Jurkat, Clone E6-1 (cell line): ENCODE data around the gene ACAP3.

Experiments used
- DNase-seq: peaks from one replicate; pipeline ENCODE4 v3.0.0-alpha.2; 2011; ENCODE audit warnings: low read depth, low spot score
- H3K4me3 ChIP-seq: 2 replicates; pipeline ENCODE4 v1.5.1; 2011; ENCODE audit warnings: mild to moderate bottlenecking, low read length, control low read depth, moderate library complexity

The ACAP3 gene

GRCh38 chr1:1275836-1276235 lies 31.9 kb downstream of the ACAP3 start:
- no peak for DNase-seq
- no peak overlapping the region for H3K4me3 ChIP-seq

GRCh38 chr1:1274931-1275431 lies 32.7 kb downstream of the ACAP3 start:
- H3K4me3 ChIP-seq, result peak overlapping the region; percentile 64
- DNase-seq, result no peak

GRCh38 chr1:1274299-1274930 lies 33.3 kb downstream of the ACAP3 start:
- DNase-seq, result no peak
- peak overlapping the region; percentile 64 for H3K4me3 ChIP-seq

GRCh38 chr1:1273512-1274298 lies 34.0 kb downstream of the ACAP3 start, which contains the start of gene UBE2J2:
TSS of gene UBE2J2 (minus strand) at chr1:1273854. CDS start at chr1:1267992, 5,862 bp downstream.
- H3K4me3 ChIP-seq, result peak within 1 kb of the TSS; percentile 86
- peak; percentile 86 for DNase-seq

- peak overlapping the region; percentile 86 for H3K4me3 ChIP-seq
- DNase-seq, result no peak
Measured at GRCh38 chr1:1273209-1273511, 34.6 kb downstream of the ACAP3 start.

- H3K4me3 ChIP-seq, result peak overlapping the region; percentile 86
- DNase-seq, result no peak
Measured at GRCh38 chr1:1272341-1273208, 35.2 kb downstream of the ACAP3 start.

GRCh38 chr1:1270813-1271212 lies 36.9 kb downstream of the ACAP3 start:
- no peak overlapping the region for H3K4me3 ChIP-seq
- no peak for DNase-seq

GRCh38 chr1:1268284-1268682 lies 39.4 kb downstream of the ACAP3 start:
- H3K4me3 ChIP-seq, result no peak overlapping the region
- DNase-seq, result no peak

GRCh38 chr1:1267488-1268283 lies 40.0 kb downstream of the ACAP3 start:
- no peak for DNase-seq
- H3K4me3 ChIP-seq, result no peak overlapping the region

GRCh38 chr1:1264868-1265272 lies 42.9 kb downstream of the ACAP3 start:
- no peak overlapping the region for H3K4me3 ChIP-seq
- DNase-seq, result no peak

- H3K4me3 ChIP-seq, result no peak overlapping the region
- DNase-seq, result no peak
Measured at GRCh38 chr1:1264026-1264425, 43.7 kb downstream of the ACAP3 start.

GRCh38 chr1:1262758-1263157 lies 45.0 kb downstream of the ACAP3 start:
- no peak overlapping the region for H3K4me3 ChIP-seq

GRCh38 chr1:1262071-1262470 lies 45.7 kb downstream of the ACAP3 start:
- no peak overlapping the region for H3K4me3 ChIP-seq
- no peak for DNase-seq

More at GRCh38 chr1:1262758-1263157, 45.0 kb downstream of the ACAP3 start:
- DNase-seq, result no peak

GRCh38 chr1:1260843-1261560 lies 46.7 kb downstream of the ACAP3 start:
- no peak overlapping the region for H3K4me3 ChIP-seq
- no peak for DNase-seq

GRCh38 chr1:1259951-1260600 lies 47.7 kb downstream of the ACAP3 start:
- no peak overlapping the region for H3K4me3 ChIP-seq
- no peak for DNase-seq

- no peak for DNase-seq
- H3K4me3 ChIP-seq, result no peak overlapping the region
Measured at GRCh38 chr1:1259540-1259939, 48.2 kb downstream of the ACAP3 start.

- H3K4me3 ChIP-seq, result no peak overlapping the region
- no peak for DNase-seq
Measured at GRCh38 chr1:1259119-1259488, 48.6 kb downstream of the ACAP3 start.
